Body of pancreas (tissue), 4 donors: Measurements from ENCODE around the gene CD44.

Source experiments
- CTCF ChIP-seq, 7 experiments: fragments of 450-650 bp in 4 of 7; fragments of 200-600 bp in 3 of 7; sonication (generic) in 3 of 7; IDR thresholded peaks; one replicate each; pipeline ENCODE4 v1.5.1; 2016 to 2019; ENCODE audit warnings: antibody characterized with exemption in 7 of 7
- POLR2A ChIP-seq, 3 donors: fragments of 450-650 bp; IDR thresholded peaks; one replicate each; pipeline ENCODE4 v1.6.1; 2016; ENCODE audit warnings: antibody characterized with exemption in 3 of 3, mild to moderate bottlenecking in 2 of 3

GRCh38 chr11:35170503-35170902, 31.5 kb downstream of the CD44 start:
- TF ChIP-seq CTCF (IDR thresholded peaks at IDR 0.05) (no peak), POLR2A (IDR thresholded peaks at IDR 0.05) (no peak)
